DMS 273 (cell line): ENCODE measurements around the gene SLC9A3.

Experiments
- DNase-seq: peaks from one replicate; lab custom pipeline; 2025; ENCODE audit not compliant: unreplicated experiment; lab: John Stamatoyannopoulos, UW

Gene SLC9A3

DNA sequence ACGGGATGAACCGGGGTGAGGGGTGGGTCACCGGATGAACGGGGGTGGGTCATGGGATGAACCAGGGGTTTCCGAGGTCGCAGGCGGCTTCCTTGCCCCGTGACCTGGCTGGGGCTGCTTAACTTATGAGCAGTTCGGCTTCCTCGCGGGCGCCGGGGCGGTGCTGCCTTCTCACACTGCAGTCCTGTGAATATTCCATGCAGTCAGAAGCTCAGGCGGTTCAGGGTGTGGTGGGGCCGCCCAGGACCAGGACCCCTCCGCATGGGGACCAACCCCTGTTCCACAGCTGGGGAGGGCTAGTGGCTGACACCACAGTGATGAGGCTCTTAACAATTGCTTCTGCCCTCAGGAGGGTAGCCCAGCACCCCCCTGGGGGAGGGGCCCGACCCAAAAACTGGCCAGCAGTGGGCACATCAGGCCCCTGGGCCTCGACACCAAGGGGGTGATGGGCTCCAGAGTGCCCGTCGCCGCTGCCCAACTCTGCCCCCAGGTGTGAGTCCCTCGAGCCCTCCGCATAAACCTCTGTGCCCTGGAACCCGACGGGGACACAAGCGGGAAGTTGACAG lies 30.9 kb upstream of the SLC9A3 start:
- no peak for DNase-seq

DNA sequence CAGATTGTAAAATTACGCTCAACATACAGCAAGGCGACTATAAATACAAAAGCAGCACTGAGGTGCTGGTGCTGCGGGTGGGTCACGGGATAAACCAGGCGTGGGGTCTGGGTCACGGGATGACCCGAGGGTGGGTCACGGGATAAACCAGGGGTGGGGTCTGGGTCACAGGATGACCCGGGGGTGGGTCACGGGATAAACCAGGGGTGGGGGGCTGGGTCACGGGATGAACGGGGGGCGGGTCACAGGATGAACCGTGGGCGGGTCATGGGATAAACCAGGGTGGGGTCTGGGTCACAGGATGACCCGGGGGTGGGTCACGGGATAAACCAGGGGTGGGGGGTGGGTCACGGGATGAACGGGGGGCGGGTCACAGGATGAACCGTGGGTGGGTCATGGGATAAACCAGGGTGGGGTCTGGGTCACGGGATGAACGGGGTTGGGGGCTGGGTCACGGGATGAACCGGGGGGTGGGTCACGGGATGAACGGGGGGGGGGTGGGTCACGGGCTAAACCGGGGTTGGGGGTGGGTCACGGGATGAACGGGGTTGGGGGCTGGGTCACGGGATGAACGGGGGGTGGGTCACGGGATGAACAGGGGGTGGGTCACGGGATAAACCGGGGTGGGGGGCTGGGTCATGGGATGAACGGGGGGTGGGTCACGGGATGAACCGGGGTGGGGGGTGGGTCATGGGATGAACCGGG lies 30.2 kb upstream of the SLC9A3 start:
- DNase-seq, result no peak

GRCh38 chr5:553874-554273 lies 29.6 kb upstream of the SLC9A3 start:
- DNase-seq, result no peak

- DNase-seq, result no peak
These were observed 27.2 kb upstream of the SLC9A3 start for GRCh38 chr5:551406-551805.

DNA sequence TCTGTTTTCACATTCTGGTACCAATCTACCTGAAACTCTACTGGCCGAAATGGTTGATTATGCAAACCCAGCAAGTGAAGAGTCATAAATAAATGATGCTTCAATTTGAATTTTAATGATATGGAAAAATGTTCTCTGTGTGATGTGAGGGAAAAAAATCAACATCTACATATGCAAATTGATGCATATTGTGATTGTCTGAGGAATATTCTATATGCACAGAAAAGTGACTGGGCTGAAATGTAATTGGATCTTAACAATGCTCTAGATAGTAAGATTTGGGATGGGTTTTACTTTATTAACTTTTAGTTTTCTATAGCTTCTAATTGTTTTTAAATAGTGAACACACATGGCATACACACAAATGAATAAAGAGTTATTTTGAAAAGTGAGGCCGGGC lies 25.0 kb upstream of the SLC9A3 start:
- DNase-seq, result no peak

DNA sequence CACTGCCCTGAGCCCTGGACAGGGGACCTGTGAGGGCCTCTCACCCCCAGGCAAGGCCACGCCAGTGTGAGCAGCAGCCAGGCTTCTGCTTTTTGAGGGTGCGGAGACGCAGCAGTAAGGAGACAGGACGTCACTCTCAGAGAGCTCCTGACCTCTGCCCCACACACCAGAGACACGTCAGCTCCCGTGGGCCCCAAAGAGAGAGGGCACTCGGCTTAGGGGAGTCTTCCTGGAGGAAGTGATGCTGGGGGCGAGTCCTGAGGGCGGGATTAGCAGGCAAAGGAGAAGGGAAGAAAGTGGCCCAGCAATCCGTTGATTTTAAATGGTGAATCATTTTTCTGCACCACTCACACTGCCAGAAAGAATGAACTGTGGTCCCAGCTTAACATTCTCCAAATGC lies 24.0 kb upstream of the SLC9A3 start:
- no peak for DNase-seq

- no peak for DNase-seq
These were observed 23.1 kb upstream of the SLC9A3 start for GRCh38 chr5:547086-547924.

- DNase-seq, result no peak
These were observed 22.2 kb upstream of the SLC9A3 start for GRCh38 chr5:546376-546908.

DNA sequence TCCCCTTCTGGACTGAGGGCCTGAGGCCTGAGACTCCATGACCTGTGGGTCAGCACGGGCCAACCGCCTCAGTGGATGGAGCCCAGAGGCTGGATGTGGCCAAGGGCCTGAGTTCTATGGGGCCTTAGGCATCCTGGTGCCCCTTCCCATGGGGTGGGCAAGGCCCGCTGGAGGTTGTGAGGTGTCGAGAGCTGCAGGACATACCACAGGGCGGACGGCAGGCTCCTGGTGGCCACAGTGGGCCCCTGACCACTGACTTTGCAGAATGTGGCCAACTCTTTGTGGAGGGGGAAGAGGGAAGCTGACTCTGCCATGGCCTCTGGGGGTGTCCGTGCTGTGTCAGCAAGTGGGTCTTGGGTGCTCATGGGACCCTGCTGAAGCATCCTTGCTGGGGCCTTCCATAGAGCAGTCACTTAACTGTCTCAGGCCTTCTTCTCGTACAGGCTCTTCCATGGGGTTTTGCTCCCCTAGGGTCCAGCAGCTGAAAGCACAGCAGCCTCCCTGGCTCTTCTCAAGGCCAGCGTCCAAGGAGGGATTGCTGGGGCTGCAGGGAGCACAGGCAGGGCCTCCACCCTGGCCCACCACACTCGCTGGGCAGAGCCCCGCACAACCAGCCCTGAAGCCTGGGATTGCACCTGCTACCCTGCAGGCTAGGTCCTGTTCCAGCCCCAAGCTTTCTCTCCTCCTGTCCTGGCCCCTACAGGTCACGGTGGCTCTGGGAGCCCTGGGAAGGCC lies 21.6 kb upstream of the SLC9A3 start:
- no peak for DNase-seq

- no peak for DNase-seq
These were observed 20.6 kb upstream of the SLC9A3 start for GRCh38 chr5:544675-545355.

GRCh38 chr5:543755-544674 lies 19.8 kb upstream of the SLC9A3 start:
- no peak for DNase-seq

- DNase-seq, result no peak
These were observed 19.1 kb upstream of the SLC9A3 start for GRCh38 chr5:543351-543750.

DNA sequence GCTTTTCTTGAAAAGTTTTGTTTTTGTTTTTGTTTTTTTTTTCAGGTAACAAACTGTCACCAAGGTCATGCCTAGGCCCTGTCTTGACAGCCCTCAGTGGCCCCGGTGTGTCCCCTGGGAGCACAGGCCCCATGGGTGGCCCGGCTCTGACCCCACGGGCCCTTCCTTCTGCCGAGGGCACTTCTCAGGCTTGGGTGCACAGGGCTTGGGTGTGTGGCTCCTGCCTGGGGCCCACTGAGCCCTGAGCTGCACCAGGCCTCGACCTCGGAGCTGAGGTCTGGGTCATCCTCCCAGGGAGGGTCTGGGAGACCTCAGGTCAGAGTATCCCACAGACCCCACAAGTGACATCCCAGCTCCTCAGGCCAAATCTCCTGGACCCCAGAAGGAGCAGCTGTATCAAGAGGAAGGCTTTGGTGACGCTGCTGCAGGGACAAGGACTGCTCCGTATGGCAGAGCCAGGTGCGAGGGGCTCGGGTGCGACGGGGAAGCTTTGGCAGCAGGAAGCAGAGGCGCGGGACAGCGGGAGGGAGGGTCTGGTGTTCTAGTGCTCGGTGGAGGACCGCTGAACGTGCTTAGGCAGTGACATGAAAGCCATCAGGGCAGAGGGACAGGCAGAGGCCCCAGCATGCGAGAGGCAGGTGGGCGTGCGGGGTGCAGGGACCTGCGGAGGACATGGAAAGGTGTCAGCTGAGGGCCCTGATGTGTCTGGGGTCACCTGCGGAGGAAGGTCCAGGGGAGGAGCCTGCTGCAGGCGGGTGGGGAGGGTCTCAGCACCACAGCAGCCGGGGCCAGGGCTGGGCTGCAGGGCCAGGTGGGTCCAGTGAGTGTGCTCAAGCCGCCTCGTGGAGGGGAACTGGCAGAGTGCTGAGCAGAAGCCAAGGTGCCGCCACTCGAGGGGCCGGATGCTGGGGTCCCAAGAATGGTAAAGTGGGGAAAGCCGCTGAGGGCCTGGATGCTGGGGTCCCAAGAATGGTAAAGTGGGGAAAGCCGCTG lies 18.4 kb upstream of the SLC9A3 start:
- no peak for DNase-seq

GRCh38 chr5:541539-542318 lies 17.5 kb upstream of the SLC9A3 start:
- DNase-seq, result no peak

GRCh38 chr5:540906-541538 lies 16.8 kb upstream of the SLC9A3 start:
- DNase-seq, result peak; percentile 22

- DNase-seq, result no peak
These were observed 16.0 kb upstream of the SLC9A3 start for GRCh38 chr5:540071-540905.
